ENCODE data around the gene P2RY10.
A peak's percentile ranks its signal among the peaks of the same experiment; 100 is the strongest.

Gene P2RY10

GRCh38 chrX:78934866-78935265 lies 10.3 kb upstream of the P2RY10 start:
- Histone ChIP-seq H3K27ac (replicated peaks) (no peak overlapping the region), H3K4me3 (replicated peaks; ENCODE audit: insufficient read depth, low read length) (no peak overlapping the region), H3K27me3 (ENCODE audit: insufficient read depth, poor library complexity, severe bottlenecking) (no peaks in the 10 kb centered on the region)
- no peak for TF ChIP-seq SPI1 (IDR thresholded peaks at IDR 0.05; ENCODE audit: borderline replicate concordance, low read depth)
- TF ChIP-seq GABPA (IDR thresholded peaks at IDR 0.05; ENCODE audit: low read depth) = no peak
- TF ChIP-seq REST (IDR thresholded peaks at IDR 0.05; ENCODE audit: insufficient replicate concordance, low read depth) = no peak
- TF ChIP-seq POLR2AphosphoS5 (IDR thresholded peaks at IDR 0.05; ENCODE audit: low read depth) = no peak
- TF ChIP-seq CTCF (IDR thresholded peaks at IDR 0.05; ENCODE audit: insufficient read depth, low read length) = no peak
- no peak for DNase-seq (ENCODE audit: low read depth in 1 of 2, low spot score in 1 of 2)

GRCh38 chrX:78944351-78944750 lies 840 bp upstream of the P2RY10 start:
- no peak for DNase-seq (ENCODE audit: low read depth in 1 of 2, low spot score in 1 of 2)
- TF ChIP-seq POLR2AphosphoS5 (IDR thresholded peaks at IDR 0.05; ENCODE audit: low read depth) (no peak), SPI1 (IDR thresholded peaks at IDR 0.05; ENCODE audit: borderline replicate concordance, low read depth) (no peak), GABPA (IDR thresholded peaks at IDR 0.05; ENCODE audit: low read depth) (no peak), CTCF (IDR thresholded peaks at IDR 0.05; ENCODE audit: insufficient read depth, low read length) (no peak), REST (IDR thresholded peaks at IDR 0.05; ENCODE audit: insufficient replicate concordance, low read depth) (no peak)
- peak overlapping the region; percentile 30 for H3K27ac ChIP-seq (replicated peaks)
- H3K4me3 ChIP-seq (replicated peaks; ENCODE audit: insufficient read depth, low read length) = no peak overlapping the region
- no peaks in the 10 kb centered on the region for H3K27me3 ChIP-seq (ENCODE audit: insufficient read depth, poor library complexity, severe bottlenecking)

GRCh38 chrX:78946178-78946931 lies 1.2 kb downstream of the P2RY10 start:
- TF ChIP-seq POLR2AphosphoS5 (IDR thresholded peaks at IDR 0.05; ENCODE audit: low read depth) (no peak), REST (IDR thresholded peaks at IDR 0.05; ENCODE audit: insufficient replicate concordance, low read depth) (no peak), CTCF (IDR thresholded peaks at IDR 0.05; ENCODE audit: insufficient read depth, low read length) (no peak), GABPA (IDR thresholded peaks at IDR 0.05; ENCODE audit: low read depth) (no peak), SPI1 (IDR thresholded peaks at IDR 0.05; ENCODE audit: borderline replicate concordance, low read depth) (no peak)
- no peak overlapping the region for H3K4me3 ChIP-seq (replicated peaks; ENCODE audit: insufficient read depth, low read length)
- no peak for DNase-seq (ENCODE audit: low read depth in 1 of 2, low spot score in 1 of 2)
- no peaks in the 10 kb centered on the region for H3K27me3 ChIP-seq (ENCODE audit: insufficient read depth, poor library complexity, severe bottlenecking)
- H3K27ac ChIP-seq (replicated peaks) = peak overlapping the region; percentile 30; the same call in 1 of the 2 replicates
